ENCODE measurements around the gene GRB10.

GRCh38 chr7:50799873-50800272, 17.2 kb upstream of the GRB10 start:
- TF ChIP-seq, protein P1, sequence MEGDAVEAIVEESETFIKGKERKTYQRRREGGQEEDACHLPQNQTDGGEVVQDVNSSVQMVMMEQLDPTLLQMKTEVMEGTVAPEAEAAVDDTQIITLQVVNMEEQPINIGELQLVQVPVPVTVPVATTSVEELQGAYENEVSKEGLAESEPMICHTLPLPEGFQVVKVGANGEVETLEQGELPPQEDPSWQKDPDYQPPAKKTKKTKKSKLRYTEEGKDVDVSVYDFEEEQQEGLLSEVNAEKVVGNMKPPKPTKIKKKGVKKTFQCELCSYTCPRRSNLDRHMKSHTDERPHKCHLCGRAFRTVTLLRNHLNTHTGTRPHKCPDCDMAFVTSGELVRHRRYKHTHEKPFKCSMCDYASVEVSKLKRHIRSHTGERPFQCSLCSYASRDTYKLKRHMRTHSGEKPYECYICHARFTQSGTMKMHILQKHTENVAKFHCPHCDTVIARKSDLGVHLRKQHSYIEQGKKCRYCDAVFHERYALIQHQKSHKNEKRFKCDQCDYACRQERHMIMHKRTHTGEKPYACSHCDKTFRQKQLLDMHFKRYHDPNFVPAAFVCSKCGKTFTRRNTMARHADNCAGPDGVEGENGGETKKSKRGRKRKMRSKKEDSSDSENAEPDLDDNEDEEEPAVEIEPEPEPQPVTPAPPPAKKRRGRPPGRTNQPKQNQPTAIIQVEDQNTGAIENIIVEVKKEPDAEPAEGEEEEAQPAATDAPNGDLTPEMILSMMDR (conservative IDR thresholded peaks at IDR 0.05), result no peak
- no peak for TF ChIP-seq EZH2 (IDR thresholded peaks at IDR 0.05; ENCODE audit: low read depth)
